Lower leg skin (tissue), 4 donors: Measurements from ENCODE around the gene STIM1. TPM values are rescaled to one million over a fixed set of nuclear protein-coding genes. Genes with fewer than 3 reads are reported as not detected.

ENCODE experiments used
- DNase-seq, 2 donors: peaks; one replicate each; pipeline ENCODE4 v3.0.0-alpha.2; 2019; ENCODE audit warnings: low spot score in 2 of 2
- H3K4me3 ChIP-seq: fragments of 200-600 bp; sonication (generic); 2 replicates; pipeline ENCODE4 v1.5.1; 2017; ENCODE audit warnings: mild to moderate bottlenecking, low read depth; ENCODE audit not compliant: poor library complexity, severe bottlenecking
- POLR2A ChIP-seq, 2 donors: fragments of 450-650 bp; IDR thresholded peaks; one replicate each; pipeline ENCODE4 v1.6.1; 2016 to 2017; ENCODE audit warnings: antibody characterized with exemption in 2 of 2, mild to moderate bottlenecking in 1 of 2, moderate library complexity in 1 of 2
- WGBS, 2 donors: methylation state at CpG; one replicate each; pipeline ENCODE4 v1.1.5; 2018; 5-methylcytosine and 5-hydroxymethylcytosine counted together
- intact Hi-C: fragments of 100-400 bp; cut with DNase I; formaldehyde crosslinking; loops from one replicate; pipeline ENCODE4 v1.15.0; 2023; ENCODE audit warnings: low total_unique reads
- total RNA-seq, 4 donors: library from RNA; depleted of rRNA; stranded (reverse); fragments of >200 nt; gene quantifications; one replicate each; pipeline ENCODE4 v1.1.0, GENCODE V29; 2016
- TF ChIP-seq, protein P1 (sequence below), 3 donors: fragments of 450-650 bp; IDR thresholded peaks; one replicate each; pipeline ENCODE4 v1.5.1; 2016; ENCODE audit warnings: antibody characterized with exemption in 3 of 3, mild to moderate bottlenecking in 3 of 3, moderate library complexity in 2 of 3

Gene STIM1
- total RNA-seq, 4 donors from 2014 or later = 43.7 to 75.9 (median 64.9) TPM

DNA sequence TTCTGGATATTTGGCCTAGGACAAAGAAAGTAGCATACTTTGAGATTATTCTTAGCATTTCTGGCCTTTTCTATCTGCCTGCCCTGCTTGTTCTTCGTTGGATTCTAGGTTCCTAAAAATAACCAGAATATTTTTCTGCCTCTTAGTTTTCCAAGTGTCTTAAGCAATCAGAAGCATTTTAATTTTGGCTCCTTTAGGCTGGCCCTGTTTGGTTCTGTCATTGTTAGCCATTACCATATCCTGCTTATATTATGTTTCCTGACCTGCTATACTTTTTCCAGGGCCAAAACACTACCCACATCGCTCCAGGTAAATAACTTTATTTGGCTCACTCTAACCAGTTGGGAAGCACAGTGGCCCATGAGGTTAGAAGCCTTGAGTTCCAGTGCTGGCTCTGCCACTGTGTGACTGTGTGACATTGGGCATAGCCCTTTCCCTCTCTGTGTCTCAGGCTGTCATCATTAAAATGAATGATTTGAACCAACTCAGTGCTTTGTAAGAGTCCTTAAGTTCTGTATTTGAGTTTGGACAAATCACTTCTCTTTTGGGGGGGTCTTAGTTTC, 91.1 kb downstream of the STIM1 start:
- WGBS, 2 donors = 35 to 39% methylated on average over 2 of the region's 2 CpGs
- DNase-seq = no peak
- no peak overlapping the region for H3K4me3 ChIP-seq
- no peak for TF ChIP-seq POLR2A (IDR thresholded peaks at IDR 0.05)
- TF ChIP-seq, protein P1, sequence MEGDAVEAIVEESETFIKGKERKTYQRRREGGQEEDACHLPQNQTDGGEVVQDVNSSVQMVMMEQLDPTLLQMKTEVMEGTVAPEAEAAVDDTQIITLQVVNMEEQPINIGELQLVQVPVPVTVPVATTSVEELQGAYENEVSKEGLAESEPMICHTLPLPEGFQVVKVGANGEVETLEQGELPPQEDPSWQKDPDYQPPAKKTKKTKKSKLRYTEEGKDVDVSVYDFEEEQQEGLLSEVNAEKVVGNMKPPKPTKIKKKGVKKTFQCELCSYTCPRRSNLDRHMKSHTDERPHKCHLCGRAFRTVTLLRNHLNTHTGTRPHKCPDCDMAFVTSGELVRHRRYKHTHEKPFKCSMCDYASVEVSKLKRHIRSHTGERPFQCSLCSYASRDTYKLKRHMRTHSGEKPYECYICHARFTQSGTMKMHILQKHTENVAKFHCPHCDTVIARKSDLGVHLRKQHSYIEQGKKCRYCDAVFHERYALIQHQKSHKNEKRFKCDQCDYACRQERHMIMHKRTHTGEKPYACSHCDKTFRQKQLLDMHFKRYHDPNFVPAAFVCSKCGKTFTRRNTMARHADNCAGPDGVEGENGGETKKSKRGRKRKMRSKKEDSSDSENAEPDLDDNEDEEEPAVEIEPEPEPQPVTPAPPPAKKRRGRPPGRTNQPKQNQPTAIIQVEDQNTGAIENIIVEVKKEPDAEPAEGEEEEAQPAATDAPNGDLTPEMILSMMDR (IDR thresholded peaks at IDR 0.05) = no peak
- intact Hi-C loops = no loop called here

GRCh38 chr11:3947061-3947460, 91.6 kb downstream of the STIM1 start:
- TF ChIP-seq POLR2A (IDR thresholded peaks at IDR 0.05) = no peak
- TF ChIP-seq, protein P1 (IDR thresholded peaks at IDR 0.05) = no peak
- intact Hi-C loops = no loop called here
- 10 to 25% methylated on average over 1 of the region's 1 CpG for WGBS, 2 donors
- H3K4me3 ChIP-seq = no peak overlapping the region
- DNase-seq = peak in 1 of 2 donors; percentile 66

DNA sequence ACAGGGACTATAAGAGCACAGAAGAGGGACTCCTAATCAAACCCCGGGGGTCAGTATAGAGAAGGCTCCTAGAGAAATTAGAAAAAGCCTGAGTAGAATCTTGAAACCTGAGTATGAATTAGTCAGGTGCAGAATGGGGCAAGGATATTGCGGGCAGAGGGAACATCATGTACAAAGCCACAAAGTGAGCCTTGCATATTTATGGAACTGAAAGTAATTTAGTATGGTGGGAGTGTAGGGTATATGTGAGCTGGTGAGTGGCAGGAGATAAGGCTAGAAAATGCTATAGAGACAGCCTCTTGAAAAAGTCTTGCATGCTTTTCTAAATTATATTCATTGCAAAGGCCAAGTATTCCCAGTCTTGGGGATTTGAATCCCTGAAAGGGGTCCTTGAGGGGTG, 93.7 kb downstream of the STIM1 start:
- no peak overlapping the region for H3K4me3 ChIP-seq
- no peak for DNase-seq
- 87 to 89% methylated on average over 2 of the region's 2 CpGs for WGBS, 2 donors
- intact Hi-C loops = no loop called here
- TF ChIP-seq, protein P1 (IDR thresholded peaks at IDR 0.05) = no peak
- no peak for TF ChIP-seq POLR2A (IDR thresholded peaks at IDR 0.05)

- TF ChIP-seq, protein P1 (IDR thresholded peaks at IDR 0.05) = no peak
- TF ChIP-seq POLR2A (IDR thresholded peaks at IDR 0.05) = no peak
- no peak overlapping the region for H3K4me3 ChIP-seq
- 44 to 53% methylated on average over 4 of the region's 4 CpGs for WGBS, 2 donors
- intact Hi-C loops = no loop called here
- DNase-seq = no peak
These were observed 95.7 kb downstream of the STIM1 start for GRCh38 chr11:3950996-3951660.

GRCh38 chr11:3952715-3953114, 97.3 kb downstream of the STIM1 start:
- H3K4me3 ChIP-seq = no peak overlapping the region
- no peak for DNase-seq
- intact Hi-C loops = no loop called here
- TF ChIP-seq, protein P1 (IDR thresholded peaks at IDR 0.05) = no peak
- TF ChIP-seq POLR2A (IDR thresholded peaks at IDR 0.05) = no peak

DNA sequence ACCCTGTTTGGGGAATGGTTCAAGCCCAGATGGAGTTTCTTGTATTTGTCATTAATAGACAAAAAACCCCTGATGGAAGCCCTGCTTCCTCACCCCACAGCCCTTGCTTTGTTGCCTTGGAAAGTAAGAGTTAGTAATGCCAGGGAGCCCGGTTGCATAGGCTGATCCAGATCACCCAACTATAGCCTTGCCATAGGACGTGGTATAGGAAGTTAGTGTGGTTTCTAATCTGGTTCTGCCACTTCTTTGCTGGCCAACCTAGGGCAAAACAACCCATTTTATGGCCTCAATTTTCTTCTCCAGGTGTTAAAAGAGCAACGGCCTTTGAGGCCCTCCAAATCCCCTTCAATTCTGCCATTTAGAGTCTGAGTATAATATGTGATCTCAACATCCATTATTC, 97.9 kb downstream of the STIM1 start:
- TF ChIP-seq, protein P1 (IDR thresholded peaks at IDR 0.05) = no peak
- TF ChIP-seq POLR2A (IDR thresholded peaks at IDR 0.05) = no peak
- WGBS, 2 donors = 82 to 90% methylated on average over 3 of the region's 3 CpGs
- intact Hi-C loops = no loop called here

More for the DNA sequence above, 97.9 kb downstream of the STIM1 start:
- H3K4me3 ChIP-seq = no peak overlapping the region
- DNase-seq = no peak
